ENCODE measurements around the gene SNCG.
"Not testable (repeated sequence)": the region's sequence is repeated elsewhere in the genome, so short reads cannot be mapped to it uniquely, and the experiment has no call there.

Gene SNCG

DNA sequence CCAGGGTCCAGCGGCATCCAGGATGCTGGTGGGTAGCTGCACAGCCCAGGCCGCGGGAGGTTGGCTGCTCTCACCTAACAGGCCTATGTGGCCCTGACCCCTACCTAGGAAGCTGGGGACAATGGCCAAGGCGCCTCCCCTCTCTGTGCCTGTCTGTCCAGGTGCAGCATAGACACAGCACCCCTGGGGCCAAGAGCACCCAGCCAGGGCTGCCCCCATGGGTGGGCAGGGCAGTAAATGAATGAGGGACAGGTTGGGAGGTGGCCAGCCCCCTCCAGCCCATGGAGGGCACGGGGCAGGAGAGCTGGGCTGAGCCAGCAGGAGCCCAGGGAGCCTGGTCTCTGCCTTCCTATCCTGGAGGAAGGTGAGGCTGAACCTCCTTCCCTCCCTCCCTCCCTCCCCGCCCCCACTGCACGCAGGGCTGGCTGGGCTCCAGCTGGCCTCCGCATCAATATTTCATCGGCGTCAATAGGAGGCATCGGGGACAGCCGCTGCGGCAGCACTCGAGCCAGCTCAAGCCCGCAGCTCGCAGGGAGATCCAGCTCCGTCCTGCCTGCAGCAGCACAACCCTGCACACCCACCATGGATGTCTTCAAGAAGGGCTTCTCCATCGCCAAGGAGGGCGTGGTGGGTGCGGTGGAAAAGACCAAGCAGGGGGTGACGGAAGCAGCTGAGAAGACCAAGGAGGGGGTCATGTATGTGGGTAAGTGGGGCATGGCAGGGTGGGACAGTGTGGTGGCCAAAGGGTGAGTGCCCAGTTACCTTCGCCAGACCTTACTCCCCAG lies at the start of gene SNCG:
TSS of gene SNCG (plus strand) at position 484 of the 785 bp plus-strand sequence. CDS start at position 583, 99 bp downstream.
- no peak for DNase-seq

GRCh38 chr10:86914734-86915133 lies 43.7 kb upstream of the SNCG start:
- no peak for DNase-seq

- no peak for DNase-seq
Measured at GRCh38 chr10:86918022-86918471, 40.4 kb upstream of the SNCG start.

DNA sequence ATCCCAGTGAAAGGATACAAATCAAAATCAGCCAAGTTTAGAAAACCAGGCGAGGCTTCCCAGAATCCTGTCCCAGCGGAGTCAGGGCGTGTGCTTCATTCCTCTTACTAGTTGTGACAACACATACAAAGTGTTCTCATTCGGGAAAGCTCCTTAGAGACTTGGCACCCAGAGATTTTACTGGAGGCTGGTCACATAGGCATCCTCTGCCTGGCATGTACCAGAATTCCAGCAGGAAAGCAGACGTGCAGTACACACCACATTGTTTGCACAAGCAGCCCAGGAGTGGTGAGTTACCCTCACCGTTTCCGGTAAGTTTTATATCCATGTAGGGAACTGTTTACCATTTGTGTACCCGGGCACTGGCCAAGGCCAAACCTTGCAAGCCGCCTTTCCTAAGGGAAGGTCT lies 35.8 kb upstream of the SNCG start:
- DNase-seq = no peak

DNA sequence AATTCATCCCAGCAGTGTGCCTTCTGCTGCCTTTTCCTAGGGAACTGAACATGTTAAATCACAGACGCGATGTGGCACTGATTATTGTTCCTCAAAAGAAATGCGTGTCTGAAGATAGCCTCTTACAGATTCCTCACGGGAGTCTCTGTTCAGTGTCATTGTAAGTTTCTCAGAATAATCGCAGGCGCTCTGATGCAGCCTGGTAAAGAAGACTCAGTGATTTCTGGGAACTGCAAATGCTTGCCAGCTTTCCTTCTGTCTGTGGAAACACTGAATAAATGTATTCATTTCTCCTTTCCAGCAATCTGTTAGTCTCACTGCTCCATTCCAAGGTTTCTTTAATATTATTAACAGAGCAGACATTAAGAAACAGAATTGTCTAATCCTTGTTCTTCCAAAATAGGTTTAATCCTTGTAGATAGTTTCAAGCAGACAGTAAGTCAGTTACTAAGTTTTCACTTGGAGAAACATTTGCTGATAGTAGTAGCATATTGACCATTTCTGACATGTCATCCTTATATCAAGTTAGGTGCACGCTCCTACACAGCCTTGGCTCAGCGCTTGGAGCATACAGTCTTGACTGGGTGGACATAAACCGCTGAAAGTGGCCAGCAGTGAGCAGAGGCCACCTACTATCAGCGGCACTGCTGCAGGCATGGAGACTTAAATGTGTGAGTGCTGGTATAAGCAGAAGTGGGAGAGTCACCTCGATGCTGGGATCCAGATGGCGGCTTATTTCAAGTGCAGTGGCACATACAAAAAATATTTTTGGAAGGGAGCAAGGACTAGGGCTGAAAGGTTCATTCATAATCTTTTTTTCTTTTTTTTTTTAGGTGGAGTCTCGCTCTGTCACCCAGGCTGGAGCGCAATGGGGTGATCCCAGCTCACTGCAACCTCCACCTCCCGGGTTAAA lies 28.7 kb upstream of the SNCG start:
- DNase-seq = no peak

GRCh38 chr10:86931872-86932271 lies 26.5 kb upstream of the SNCG start:
- DNase-seq = no peak

- DNase-seq = no peak
Measured at GRCh38 chr10:86932674-86933073, 25.7 kb upstream of the SNCG start.

DNA sequence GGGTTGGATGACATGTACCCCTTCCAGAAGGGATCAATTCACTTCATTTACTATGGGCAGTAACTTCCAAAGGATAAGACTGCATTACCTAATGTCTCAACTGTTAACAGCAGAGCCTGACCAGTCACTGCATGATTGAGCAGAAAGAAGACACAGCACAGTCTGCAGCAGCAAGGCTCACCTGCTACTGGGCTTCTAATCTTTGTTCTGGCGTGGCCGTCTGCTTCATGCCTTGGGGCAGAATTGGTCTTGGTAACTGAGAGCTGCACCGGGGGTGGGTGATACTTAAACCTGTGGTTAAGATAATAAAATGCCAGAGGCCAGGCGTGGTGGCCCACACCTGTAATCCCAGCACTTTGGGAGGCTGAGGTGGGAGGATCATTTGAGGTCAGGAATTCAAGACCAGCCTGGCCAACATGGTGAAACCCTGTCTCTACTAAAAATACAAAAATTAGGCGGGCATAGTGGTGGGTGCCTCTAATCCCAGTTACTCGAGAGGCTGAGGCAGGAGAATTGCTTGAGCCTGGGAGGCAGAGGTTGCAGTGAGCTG lies 24.2 kb upstream of the SNCG start:
- not testable (repeated sequence) for DNase-seq

GRCh38 chr10:86936661-86937501 lies 21.5 kb upstream of the SNCG start:
- no peak for DNase-seq

- no peak for DNase-seq
Measured at GRCh38 chr10:86937502-86938154, 20.8 kb upstream of the SNCG start.

- DNase-seq = no peak
Measured at GRCh38 chr10:86938260-86938659, 20.1 kb upstream of the SNCG start.

GRCh38 chr10:86940076-86940475 lies 18.3 kb upstream of the SNCG start:
- not testable (repeated sequence) for DNase-seq

DNA sequence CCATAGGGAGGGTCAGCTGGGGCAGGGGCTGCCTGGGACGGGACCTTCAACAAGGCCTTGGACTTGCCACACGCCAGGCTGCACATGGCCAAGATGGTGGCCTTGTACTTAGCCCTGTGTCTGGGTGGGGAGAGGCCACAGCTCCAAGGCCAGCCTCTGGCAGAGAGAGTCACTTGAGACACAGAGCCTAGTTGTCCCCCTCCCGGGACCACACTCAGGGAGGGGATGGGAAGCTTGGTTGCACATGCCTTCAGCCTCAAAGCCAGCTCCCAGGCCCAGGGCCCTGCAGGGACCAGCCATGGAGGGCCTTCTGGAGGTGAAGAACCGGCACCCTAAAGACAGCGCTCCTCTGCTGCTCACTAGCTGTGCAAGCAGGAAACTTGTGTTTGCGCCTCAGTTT lies 17.7 kb upstream of the SNCG start:
- DNase-seq = no peak

GRCh38 chr10:86941426-86941825 lies 17.0 kb upstream of the SNCG start:
- DNase-seq = no peak

- DNase-seq = no peak
Measured at GRCh38 chr10:86941991-86942421, 16.4 kb upstream of the SNCG start.

DNA sequence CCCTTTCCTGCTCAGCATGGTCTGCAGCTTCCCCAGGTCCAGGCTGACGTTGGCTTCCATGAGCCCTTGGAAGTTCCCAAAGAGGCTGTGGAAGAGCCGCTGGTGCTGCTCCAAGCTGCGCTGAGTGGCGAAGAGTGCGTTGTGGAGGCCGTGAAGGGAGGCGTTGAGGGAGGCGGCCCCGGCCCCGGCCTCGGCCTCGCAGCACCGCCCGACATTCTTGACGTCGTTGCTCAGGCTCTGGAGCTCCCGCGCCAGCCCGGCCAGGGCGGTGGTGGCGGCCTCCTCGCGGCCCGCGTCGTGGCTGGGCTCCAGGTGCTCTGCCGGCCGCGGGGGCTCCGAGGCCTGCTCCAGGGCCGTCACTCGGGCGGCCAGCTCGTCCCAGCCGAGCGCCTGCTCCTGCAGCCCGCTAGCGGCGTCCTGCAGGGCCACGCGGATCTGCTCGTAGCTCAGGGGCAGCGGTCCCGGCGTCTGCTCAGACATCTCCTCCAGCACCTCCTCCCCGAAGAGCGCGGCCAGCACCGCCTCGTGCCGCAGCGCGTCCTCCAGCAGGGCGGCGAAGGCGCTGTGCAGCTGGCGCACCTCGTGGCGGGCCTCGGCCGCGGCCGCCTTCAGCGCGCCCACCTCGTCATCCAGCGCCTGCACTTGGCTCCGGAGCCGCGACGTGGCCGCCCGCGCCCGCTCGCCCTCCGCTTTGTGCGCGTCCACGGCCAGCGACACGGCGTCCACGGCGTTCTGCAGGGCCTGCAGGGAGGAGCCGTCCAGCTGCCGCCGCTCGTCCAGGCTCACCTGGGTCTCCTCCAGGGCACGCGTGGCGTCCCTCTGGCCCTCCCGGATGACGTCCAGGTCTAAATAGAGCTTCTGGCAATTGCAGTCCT lies 15.7 kb upstream of the SNCG start:
- no peak for DNase-seq

- no peak for DNase-seq
Measured at GRCh38 chr10:86943316-86944030, 14.9 kb upstream of the SNCG start.

- DNase-seq = no peak
Measured at GRCh38 chr10:86944031-86944419, 14.4 kb upstream of the SNCG start.

GRCh38 chr10:86944471-86944870 lies 13.9 kb upstream of the SNCG start:
- DNase-seq = no peak

GRCh38 chr10:86944907-86945306 lies 13.5 kb upstream of the SNCG start:
- DNase-seq = no peak
